Activated T-helper 2 cell treated with anti-CD3 and anti-CD28 coated beads, Interferon-gamma antibody, Interleukin-2, Interleukin-4, amounts not matched to agents 10 μg/mL and 5 μg/mL and 100 μg/mL, durations not matched to agents 14 hours and 24 hours and 36 hours (primary cell): ENCODE data around the gene DHX34. TPM values are rescaled to one million over a fixed set of nuclear protein-coding genes. Genes with fewer than 3 reads are reported as not detected.
"Not testable (repeated sequence)": the region's sequence is repeated elsewhere in the genome, so short reads cannot be mapped to it uniquely, and the experiment has no call there.

Experiments used
- DNase-seq: peaks from one replicate; pipeline ENCODE4 v3.0.0; 2021; ENCODE audit warnings: low spot score
- H3K27ac Mint-ChIP-seq: one replicate; pipeline ENCODE4 v1.8.0; 2021; ENCODE audit warnings: mixed read lengths
- H3K27me3 Mint-ChIP-seq: one replicate; pipeline ENCODE4 v1.8.0; 2021; ENCODE audit warnings: low read depth, mixed read lengths
- H3K36me3 Mint-ChIP-seq: one replicate; pipeline ENCODE4 v1.8.0; 2021; ENCODE audit warnings: low read depth, mixed read lengths
- H3K4me1 Mint-ChIP-seq: one replicate; pipeline ENCODE4 v1.8.0; 2021; ENCODE audit warnings: low read depth, mixed read lengths
- H3K4me3 Mint-ChIP-seq: one replicate; pipeline ENCODE4 v1.8.0; 2021; ENCODE audit warnings: low read depth, mild to moderate bottlenecking, moderate library complexity, mixed read lengths
- H3K9me3 Mint-ChIP-seq: one replicate; pipeline ENCODE4 v1.8.0; 2021; ENCODE audit warnings: mixed read lengths
- intact Hi-C: fragments of 100-400 bp; cut with micrococcal nuclease; formaldehyde crosslinking; loops from one replicate; pipeline ENCODE4 v1.15.1; 2023
- total RNA-seq: library from RNA; stranded (reverse); gene quantifications from 2 replicates; pipeline ENCODE4 v1.2.3, GENCODE V29; 2022

Gene DHX34
- total RNA-seq, 1 donor from 2014 or later: 23.2 TPM

GRCh38 chr19:47315125-47315821, 33.8 kb upstream of the DHX34 start:
- no peak for DNase-seq
- H3K36me3 Mint-ChIP-seq: no peaks in the 10 kb centered on the region
- H3K4me1 Mint-ChIP-seq: peaks cover 2% of the 10 kb centered on the region
- H3K9me3 Mint-ChIP-seq: no peaks in the 10 kb centered on the region
- intact Hi-C loops: no loop called here
- peaks cover 2% of the 10 kb centered on the region for H3K27me3 Mint-ChIP-seq
- H3K4me3 Mint-ChIP-seq: no peak overlapping the region
- H3K27ac Mint-ChIP-seq: no peak overlapping the region

- DNase-seq: no peak
- H3K9me3 Mint-ChIP-seq: no peaks in the 10 kb centered on the region
- intact Hi-C loops: no loop called here
- H3K36me3 Mint-ChIP-seq: no peaks in the 10 kb centered on the region
- peaks cover 2% of the 10 kb centered on the region for H3K27me3 Mint-ChIP-seq
- H3K4me1 Mint-ChIP-seq: peaks cover 2% of the 10 kb centered on the region
- no peak overlapping the region for H3K27ac Mint-ChIP-seq
- H3K4me3 Mint-ChIP-seq: no peak overlapping the region
These were observed 32.6 kb upstream of the DHX34 start for GRCh38 chr19:47316513-47316912.

- Mint-ChIP-seq H3K27me3 (peaks cover 5% of the 10 kb centered on the region), H3K4me3 (no peak overlapping the region), H3K36me3 (no peaks in the 10 kb centered on the region), H3K27ac (no peak overlapping the region), H3K4me1 (peaks cover under 1% of the 10 kb centered on the region), H3K9me3 (no peaks in the 10 kb centered on the region)
- DNase-seq: no peak
- intact Hi-C loops: no loop called here
These were observed 28.9 kb upstream of the DHX34 start for GRCh38 chr19:47319923-47320871.

- no peak for DNase-seq
- Mint-ChIP-seq H3K36me3 (no peaks in the 10 kb centered on the region), H3K27ac (no peak overlapping the region), H3K9me3 (no peaks in the 10 kb centered on the region), H3K27me3 (peaks cover 3% of the 10 kb centered on the region), H3K4me3 (no peak overlapping the region), H3K4me1 (no peaks in the 10 kb centered on the region)
- intact Hi-C loops: no loop called here
These were observed 27.5 kb upstream of the DHX34 start for GRCh38 chr19:47321630-47322029.

GRCh38 chr19:47322058-47322457, 27.1 kb upstream of the DHX34 start:
- no peaks in the 10 kb centered on the region for H3K9me3 Mint-ChIP-seq
- H3K27me3 Mint-ChIP-seq: peaks cover 3% of the 10 kb centered on the region
- intact Hi-C loops: no loop called here
- H3K27ac Mint-ChIP-seq: no peak overlapping the region
- no peak overlapping the region for H3K4me3 Mint-ChIP-seq
- no peak for DNase-seq
- no peaks in the 10 kb centered on the region for H3K36me3 Mint-ChIP-seq
- no peaks in the 10 kb centered on the region for H3K4me1 Mint-ChIP-seq

GRCh38 chr19:47323409-47323808, 25.7 kb upstream of the DHX34 start:
- H3K9me3 Mint-ChIP-seq: no peaks in the 10 kb centered on the region
- no peak overlapping the region for H3K4me3 Mint-ChIP-seq
- intact Hi-C loops: no loop called here
- no peaks in the 10 kb centered on the region for H3K4me1 Mint-ChIP-seq
- no peak overlapping the region for H3K27ac Mint-ChIP-seq
- DNase-seq: no peak
- H3K36me3 Mint-ChIP-seq: no peaks in the 10 kb centered on the region
- H3K27me3 Mint-ChIP-seq: peaks cover 3% of the 10 kb centered on the region

- intact Hi-C loops: no loop called here
- H3K27ac Mint-ChIP-seq: no peak overlapping the region
- no peak overlapping the region for H3K4me3 Mint-ChIP-seq
- peaks cover 3% of the 10 kb centered on the region for H3K27me3 Mint-ChIP-seq
- H3K4me1 Mint-ChIP-seq: no peaks in the 10 kb centered on the region
- H3K9me3 Mint-ChIP-seq: no peaks in the 10 kb centered on the region
- no peaks in the 10 kb centered on the region for H3K36me3 Mint-ChIP-seq
- no peak for DNase-seq
These were observed 25.2 kb upstream of the DHX34 start for GRCh38 chr19:47323872-47324271.

GRCh38 chr19:47324502-47324901, 24.6 kb upstream of the DHX34 start:
- Mint-ChIP-seq H3K36me3 (no peaks in the 10 kb centered on the region), H3K9me3 (no peaks in the 10 kb centered on the region), H3K4me1 (no peaks in the 10 kb centered on the region)

GRCh38 chr19:47330466-47330869, 18.6 kb upstream of the DHX34 start:
- intact Hi-C loops: no loop called here
- no peak overlapping the region for H3K4me3 Mint-ChIP-seq
- H3K27ac Mint-ChIP-seq: no peak overlapping the region
- DNase-seq: no peak
- no peaks in the 10 kb centered on the region for H3K4me1 Mint-ChIP-seq
- H3K36me3 Mint-ChIP-seq: no peaks in the 10 kb centered on the region
- H3K9me3 Mint-ChIP-seq: no peaks in the 10 kb centered on the region
- H3K27me3 Mint-ChIP-seq: no peaks in the 10 kb centered on the region

More at GRCh38 chr19:47324502-47324901, 24.6 kb upstream of the DHX34 start:
- DNase-seq: no peak
- H3K27ac Mint-ChIP-seq: no peak overlapping the region
- H3K27me3 Mint-ChIP-seq: peaks cover 3% of the 10 kb centered on the region
- intact Hi-C loops: no loop called here
- H3K4me3 Mint-ChIP-seq: no peak overlapping the region

GRCh38 chr19:47331490-47331889, 17.6 kb upstream of the DHX34 start:
- Mint-ChIP-seq H3K9me3 (no peaks in the 10 kb centered on the region), H3K36me3 (no peaks in the 10 kb centered on the region), H3K4me1 (peaks cover 4% of the 10 kb centered on the region), H3K27ac (no peak overlapping the region), H3K4me3 (no peak overlapping the region), H3K27me3 (no peaks in the 10 kb centered on the region)
- DNase-seq: no peak
- intact Hi-C loops: no loop called here

GRCh38 chr19:47331931-47332547, 17.1 kb upstream of the DHX34 start, which contains the start of gene C5AR2:
C5AR2 (plus strand) TSS chr19:47332175; CDS start chr19:47340800, 8,625 bp downstream.
- Mint-ChIP-seq H3K4me1 (peaks cover 7% of the 10 kb centered on the region), H3K9me3 (no peaks in the 10 kb centered on the region), H3K4me3 (no peak within 1 kb of the TSS), H3K27ac (no peak within 1 kb of the TSS), H3K27me3 (no peaks in the 10 kb centered on the region), H3K36me3 (no peaks in the 10 kb centered on the region)
- DNase-seq: no peak
- intact Hi-C loops: no loop called here

- H3K4me3 Mint-ChIP-seq, intact Hi-C loops, H3K9me3 Mint-ChIP-seq, DNase-seq, H3K4me1 Mint-ChIP-seq, H3K36me3 Mint-ChIP-seq, H3K27me3 Mint-ChIP-seq: not testable (repeated sequence)
- H3K27ac Mint-ChIP-seq: peak overlapping the region; percentile 55
These were observed 12.1 kb upstream of the DHX34 start for GRCh38 chr19:47336765-47337718.
